ENCODE measurements around the gene DCTN3. TPM values are rescaled to one million over a fixed set of nuclear protein-coding genes. Genes with fewer than 3 reads are reported as not detected.

The DCTN3 gene
- total RNA-seq, 2 donors from 2014 or later = 65.2 to 76.3 TPM

DNA sequence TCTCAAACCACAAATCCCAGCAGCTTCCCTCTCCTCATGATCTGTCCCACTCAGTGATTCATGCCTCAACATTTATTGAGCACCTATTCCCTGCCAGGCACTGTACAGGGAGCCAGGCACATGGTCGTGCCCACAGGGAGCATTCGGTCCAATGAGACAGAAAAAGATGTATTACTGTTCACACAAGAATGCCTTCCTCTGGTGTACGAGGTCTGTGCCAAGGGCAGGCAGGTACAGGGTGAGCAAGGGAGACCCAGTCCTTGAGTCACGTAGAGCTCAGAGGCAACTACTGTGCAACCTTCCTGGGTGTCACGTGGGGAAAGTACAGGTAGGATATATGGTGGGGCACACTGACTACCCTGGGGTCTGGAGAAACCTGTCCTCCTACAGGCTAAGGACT lies 35.3 kb downstream of the DCTN3 start:
- no peak overlapping the region for H3K4me3 ChIP-seq
- no peak overlapping the region for H3K27ac ChIP-seq
- TF ChIP-seq, protein P1, sequence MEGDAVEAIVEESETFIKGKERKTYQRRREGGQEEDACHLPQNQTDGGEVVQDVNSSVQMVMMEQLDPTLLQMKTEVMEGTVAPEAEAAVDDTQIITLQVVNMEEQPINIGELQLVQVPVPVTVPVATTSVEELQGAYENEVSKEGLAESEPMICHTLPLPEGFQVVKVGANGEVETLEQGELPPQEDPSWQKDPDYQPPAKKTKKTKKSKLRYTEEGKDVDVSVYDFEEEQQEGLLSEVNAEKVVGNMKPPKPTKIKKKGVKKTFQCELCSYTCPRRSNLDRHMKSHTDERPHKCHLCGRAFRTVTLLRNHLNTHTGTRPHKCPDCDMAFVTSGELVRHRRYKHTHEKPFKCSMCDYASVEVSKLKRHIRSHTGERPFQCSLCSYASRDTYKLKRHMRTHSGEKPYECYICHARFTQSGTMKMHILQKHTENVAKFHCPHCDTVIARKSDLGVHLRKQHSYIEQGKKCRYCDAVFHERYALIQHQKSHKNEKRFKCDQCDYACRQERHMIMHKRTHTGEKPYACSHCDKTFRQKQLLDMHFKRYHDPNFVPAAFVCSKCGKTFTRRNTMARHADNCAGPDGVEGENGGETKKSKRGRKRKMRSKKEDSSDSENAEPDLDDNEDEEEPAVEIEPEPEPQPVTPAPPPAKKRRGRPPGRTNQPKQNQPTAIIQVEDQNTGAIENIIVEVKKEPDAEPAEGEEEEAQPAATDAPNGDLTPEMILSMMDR (IDR thresholded peaks at IDR 0.05) = no peak
- H3K9me3 ChIP-seq = no peaks in the 10 kb centered on the region
- H3K4me1 ChIP-seq = no peaks in the 10 kb centered on the region
- no peak for DNase-seq
- no peak overlapping the region for H3K9ac ChIP-seq (ENCODE audit: low read depth in 2 of 2, low read length in 2 of 2)
- H3K36me3 ChIP-seq = no peaks in the 10 kb centered on the region
- intact Hi-C loops (cut with DNase I) = no loop called here
- H3K27me3 ChIP-seq = peaks cover 35% of the 10 kb centered on the region

DNA sequence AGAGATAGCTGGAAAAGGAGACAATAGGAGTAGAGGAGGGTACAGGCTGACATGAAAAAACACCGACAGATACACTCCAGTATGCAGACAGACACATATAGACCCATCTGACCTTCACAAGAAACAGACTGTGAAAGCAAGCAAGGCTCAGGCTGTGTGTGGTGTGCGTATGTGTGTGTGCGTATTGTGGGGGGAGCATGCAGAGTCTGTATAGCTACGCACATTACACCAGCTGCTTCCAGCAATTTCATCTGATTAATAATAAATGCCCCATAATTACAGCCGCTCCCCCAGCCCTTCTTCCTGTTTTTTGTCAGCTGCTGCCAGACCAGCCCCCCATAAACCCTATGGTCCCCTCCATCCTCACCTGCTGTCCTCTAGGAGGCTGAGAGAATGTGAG lies 37.5 kb downstream of the DCTN3 start:
- Histone ChIP-seq H3K36me3 (no peaks in the 10 kb centered on the region), H3K4me1 (peaks cover 3% of the 10 kb centered on the region), H3K9ac (ENCODE audit: low read depth in 2 of 2, low read length in 2 of 2) (no peak overlapping the region), H3K4me3 (no peak overlapping the region), H3K9me3 (no peaks in the 10 kb centered on the region), H3K27ac (no peak overlapping the region), H3K27me3 (peaks cover 35% of the 10 kb centered on the region)
- no peak for DNase-seq
- intact Hi-C loops (cut with DNase I) = no loop called here
- TF ChIP-seq, protein P1 (IDR thresholded peaks at IDR 0.05) = no peak

DNA sequence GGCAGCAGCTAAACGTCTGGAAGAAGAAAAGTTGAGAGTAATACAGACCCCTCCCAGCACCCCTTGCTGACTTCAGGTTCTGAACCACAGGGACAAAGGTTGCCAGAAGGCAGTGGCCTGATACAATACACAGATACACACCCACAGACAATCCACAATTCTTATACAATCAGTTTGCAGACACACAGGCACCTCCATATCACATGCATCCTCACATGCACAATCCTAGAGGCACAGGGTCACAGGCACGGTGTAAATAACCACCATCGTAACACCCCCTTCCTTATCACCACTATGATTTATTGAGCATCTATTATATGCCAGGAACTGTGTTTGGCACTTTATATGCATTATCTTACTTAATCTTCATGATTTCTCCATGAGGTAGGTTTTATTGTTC lies 39.0 kb downstream of the DCTN3 start:
- TF ChIP-seq, protein P1 (IDR thresholded peaks at IDR 0.05) = no peak
- DNase-seq = no peak
- Histone ChIP-seq H3K27me3 (peaks cover 43% of the 10 kb centered on the region), H3K9ac (ENCODE audit: low read depth in 2 of 2, low read length in 2 of 2) (no peak overlapping the region), H3K4me1 (peaks cover 3% of the 10 kb centered on the region), H3K4me3 (no peak overlapping the region), H3K36me3 (no peaks in the 10 kb centered on the region), H3K9me3 (no peaks in the 10 kb centered on the region), H3K27ac (no peak overlapping the region)
- intact Hi-C loops (cut with DNase I) = no loop called here

DNA sequence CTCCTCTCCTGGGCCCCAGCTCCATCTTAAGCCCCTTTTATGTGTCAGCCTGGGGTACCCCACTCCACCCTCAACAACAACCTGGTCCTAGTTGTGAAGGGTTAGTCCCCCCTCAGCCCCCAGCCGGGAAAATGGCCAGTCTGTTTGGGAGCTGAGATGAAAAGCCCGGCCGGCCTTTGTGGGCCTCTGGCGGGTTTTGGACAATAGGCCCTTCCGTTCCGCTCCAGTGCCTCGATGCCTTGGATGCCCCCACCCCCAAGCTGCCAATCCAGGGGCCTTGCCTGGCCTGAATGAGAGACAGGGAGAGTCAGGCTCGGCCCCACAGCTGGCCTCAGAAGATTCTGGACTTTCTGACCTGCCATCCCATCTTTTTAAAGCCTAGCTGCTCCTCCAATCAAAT lies 39.9 kb downstream of the DCTN3 start:
- H3K36me3 ChIP-seq = no peaks in the 10 kb centered on the region
- TF ChIP-seq, protein P1 (IDR thresholded peaks at IDR 0.05) = no peak
- no peaks in the 10 kb centered on the region for H3K9me3 ChIP-seq
- no peak for DNase-seq
- H3K27me3 ChIP-seq = peaks cover 44% of the 10 kb centered on the region
- no peak overlapping the region for H3K4me3 ChIP-seq
- H3K27ac ChIP-seq = no peak overlapping the region
- peaks cover 3% of the 10 kb centered on the region for H3K4me1 ChIP-seq
- no peak overlapping the region for H3K9ac ChIP-seq (ENCODE audit: low read depth in 2 of 2, low read length in 2 of 2)
- intact Hi-C loops (cut with DNase I) = no loop called here

DNA sequence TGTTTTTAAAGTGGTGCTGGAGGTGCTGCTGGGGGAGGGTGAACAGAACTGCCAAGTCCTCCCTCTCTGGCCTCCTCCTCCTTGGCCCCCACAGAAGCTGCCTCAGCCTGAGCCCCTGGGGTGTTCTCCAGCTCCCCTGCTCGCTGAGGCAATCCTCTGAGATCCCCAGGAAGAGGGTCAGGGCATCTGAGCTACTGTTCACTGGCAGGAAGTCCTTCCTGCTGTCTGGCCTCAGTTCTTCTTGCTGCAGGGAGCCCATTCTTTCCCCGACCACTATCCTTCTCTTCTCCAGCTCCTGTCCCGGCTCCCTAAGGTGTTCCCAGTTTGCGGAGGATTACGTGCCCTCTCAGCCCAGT lies 40.5 kb downstream of the DCTN3 start:
- Histone ChIP-seq H3K9me3 (no peaks in the 10 kb centered on the region), H3K27ac (no peak overlapping the region), H3K4me3 (no peak overlapping the region), H3K27me3 (peaks cover 41% of the 10 kb centered on the region), H3K36me3 (no peaks in the 10 kb centered on the region), H3K9ac (ENCODE audit: low read depth in 2 of 2, low read length in 2 of 2) (no peak overlapping the region), H3K4me1 (peaks cover 3% of the 10 kb centered on the region)
- intact Hi-C loops (cut with DNase I) = no loop called here
- no peak for DNase-seq
- TF ChIP-seq, protein P1 (IDR thresholded peaks at IDR 0.05) = no peak
